ENCODE measurements around the gene B4GALT6.

B4GALT6 gene

DNA sequence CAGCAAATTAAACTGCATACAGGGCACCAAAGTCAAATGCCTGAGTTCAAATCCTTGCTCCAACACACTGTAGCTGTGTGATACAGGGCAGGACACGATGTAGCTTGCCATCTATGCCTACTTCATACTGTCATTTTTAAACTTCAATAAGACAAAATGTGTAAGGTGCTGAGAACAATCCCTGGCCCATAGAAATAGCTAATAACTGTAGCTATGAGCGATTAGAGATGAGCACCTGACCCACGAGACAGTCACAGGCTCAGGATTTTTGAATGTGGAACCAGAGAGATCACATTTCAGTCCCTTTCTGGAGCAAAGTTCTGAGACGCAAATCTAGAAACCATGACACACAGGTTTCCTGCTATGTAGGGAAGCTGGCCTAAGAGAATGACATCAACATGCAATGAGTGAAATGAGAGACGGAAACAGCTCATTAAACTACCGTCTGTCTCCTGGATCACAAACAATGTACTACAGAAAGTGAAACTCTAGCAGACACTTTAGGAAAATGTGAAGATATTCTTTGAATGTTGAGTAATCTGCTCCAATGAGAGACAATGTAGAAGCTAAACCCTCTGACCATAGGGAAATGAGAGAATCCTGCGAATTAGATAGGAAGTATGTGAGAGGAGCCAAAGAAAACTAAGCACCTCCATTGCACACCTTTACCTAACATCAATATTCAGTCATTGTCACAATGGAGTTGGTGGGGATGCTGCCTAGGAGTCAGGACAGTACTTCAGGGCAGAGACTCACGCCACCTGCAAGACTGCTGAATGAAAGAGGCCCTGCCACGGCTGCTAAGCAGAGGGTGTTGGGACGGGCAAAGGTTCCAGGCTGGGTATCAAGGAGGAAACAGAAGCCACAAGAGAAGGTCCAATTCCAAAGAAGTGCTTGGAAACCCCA, 25.5 kb downstream of the B4GALT6 start:
- DNase-seq (ENCODE audit: low spot score): no peak

DNA sequence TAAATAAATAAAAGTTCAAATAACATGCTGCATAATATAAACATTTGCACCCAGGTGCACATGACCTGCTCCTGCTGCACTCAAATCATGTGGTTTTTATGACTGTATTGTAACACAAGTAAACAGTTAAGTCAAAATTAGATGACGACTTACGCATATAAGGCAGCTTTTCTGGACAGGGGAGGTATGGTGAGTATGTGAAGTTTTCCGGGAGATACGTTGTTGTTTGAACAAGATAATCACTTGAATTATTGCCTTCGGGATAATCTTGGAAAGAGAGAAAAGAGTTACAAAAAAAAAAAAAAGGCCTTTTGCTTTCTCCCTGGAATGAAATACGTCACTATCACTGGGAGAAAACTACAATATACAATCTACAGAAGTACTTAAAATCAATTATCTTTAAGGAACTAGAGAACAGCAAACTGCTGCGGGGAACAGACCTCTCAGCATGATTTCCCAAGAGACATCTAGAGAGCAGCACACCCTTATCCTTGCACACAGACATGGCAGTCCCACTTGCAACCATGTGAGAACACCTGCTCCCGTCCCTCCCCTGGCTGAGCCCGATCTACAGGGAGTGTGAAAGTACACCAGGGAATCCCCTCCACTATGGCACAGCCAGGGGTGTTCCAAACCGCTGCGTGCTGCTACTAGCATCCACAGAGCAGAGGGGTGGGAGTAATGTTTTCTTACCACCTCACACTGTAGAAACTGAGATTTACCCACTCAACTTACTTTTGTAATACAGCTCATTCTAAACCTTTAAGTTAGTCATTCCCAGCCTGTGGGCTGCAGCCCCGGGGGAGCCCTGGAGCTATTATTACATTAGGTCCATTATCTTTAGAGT, 26.3 kb downstream of the B4GALT6 start:
- DNase-seq (ENCODE audit: low spot score): no peak

DNA sequence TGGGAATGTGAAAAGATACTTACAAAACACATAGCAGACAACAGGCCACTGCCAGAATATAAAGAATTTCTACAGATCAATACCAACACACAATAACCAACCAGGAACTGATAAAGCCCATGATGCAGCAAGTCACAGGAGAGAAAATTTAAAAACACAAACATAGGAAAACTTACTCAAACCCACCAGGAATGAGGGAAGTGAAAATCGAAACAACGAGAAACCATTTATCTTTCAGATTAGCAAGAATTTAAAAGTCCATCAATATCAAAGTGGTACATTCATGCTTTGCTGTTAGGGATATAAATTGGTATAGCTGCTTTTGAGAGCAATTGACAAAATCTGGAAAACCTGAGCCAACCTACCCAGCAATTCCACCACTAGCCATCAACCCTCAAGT, 27.6 kb downstream of the B4GALT6 start:
- no peak for DNase-seq (ENCODE audit: low spot score)

- DNase-seq (ENCODE audit: low spot score): no peak
Observed at GRCh38 chr18:31655354-31655753, 29.0 kb downstream of the B4GALT6 start.

DNA sequence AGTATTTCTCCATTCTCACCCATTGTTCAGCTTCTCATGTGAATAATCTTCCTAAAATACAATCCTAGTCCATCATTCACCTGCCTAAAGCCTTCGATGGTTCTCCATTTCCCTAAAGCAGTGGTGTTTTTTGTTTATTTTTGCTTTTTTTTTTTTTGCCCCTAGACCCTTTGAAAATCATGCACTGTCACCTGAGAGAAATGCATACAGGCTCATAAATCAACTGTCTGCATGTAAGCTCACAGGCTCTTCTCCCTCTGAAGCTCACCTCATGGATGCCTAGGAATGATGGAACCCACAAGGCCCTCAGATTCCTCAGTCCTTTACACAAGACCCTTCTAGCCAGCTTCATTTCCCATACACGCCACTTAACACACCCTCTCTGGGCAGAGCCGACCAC, 31.5 kb downstream of the B4GALT6 start:
- no peak for DNase-seq (ENCODE audit: low spot score)

DNA sequence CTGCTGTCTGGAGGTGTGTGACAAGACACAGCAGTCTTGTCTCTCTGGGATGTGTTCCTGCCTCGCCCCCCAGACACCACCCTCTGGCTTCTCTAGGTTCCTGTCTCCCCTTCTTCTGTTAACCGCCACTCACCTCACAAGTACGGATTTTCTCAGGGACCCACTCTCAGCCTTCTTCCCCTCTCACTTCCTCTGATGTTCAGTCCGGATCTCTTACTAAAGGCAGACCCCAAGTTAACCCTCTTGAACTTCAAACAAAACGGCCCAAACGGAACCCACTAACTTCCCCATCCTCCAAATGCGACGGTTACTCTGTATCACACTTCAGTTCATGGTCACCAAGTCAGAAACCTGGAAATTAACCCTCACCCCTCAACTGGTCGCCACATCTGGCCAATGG, 32.0 kb downstream of the B4GALT6 start:
- no peak for DNase-seq (ENCODE audit: low spot score)

GRCh38 chr18:31651369-31651768, 33.0 kb downstream of the B4GALT6 start:
- no peak for DNase-seq (ENCODE audit: low spot score)

- DNase-seq (ENCODE audit: low spot score): no peak
Observed at GRCh38 chr18:31649978-31650719, 34.2 kb downstream of the B4GALT6 start.

- no peak for DNase-seq (ENCODE audit: low spot score)
Observed at GRCh38 chr18:31649449-31649848, 34.9 kb downstream of the B4GALT6 start.

DNA sequence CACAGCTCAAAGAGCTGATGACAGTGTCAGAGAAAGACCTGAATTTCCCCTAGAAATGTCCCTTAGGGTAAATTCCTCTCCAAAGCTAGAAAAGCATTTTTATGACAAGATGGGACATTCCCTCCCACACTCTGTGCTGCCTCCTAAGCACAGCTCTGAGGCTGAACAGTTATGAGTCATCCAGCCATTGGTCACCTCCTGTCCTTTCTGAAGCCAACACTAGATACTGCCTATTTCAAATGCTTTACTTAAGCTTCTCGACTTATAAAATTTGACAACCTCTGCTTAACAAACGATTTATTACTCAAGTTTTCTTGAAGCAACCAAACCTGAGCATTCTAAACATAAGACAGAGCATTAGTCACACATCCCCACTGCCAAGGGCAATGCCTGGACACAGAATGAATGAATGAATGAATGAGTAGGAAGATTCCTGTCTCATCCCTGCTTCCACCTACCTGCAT, 35.4 kb downstream of the B4GALT6 start:
- no peak for DNase-seq (ENCODE audit: low spot score)

- no peak for DNase-seq (ENCODE audit: low spot score)
Observed at GRCh38 chr18:31648458-31648857, 35.9 kb downstream of the B4GALT6 start.

- DNase-seq (ENCODE audit: low spot score): no peak
Observed at GRCh38 chr18:31647127-31647753, 37.1 kb downstream of the B4GALT6 start.

DNA sequence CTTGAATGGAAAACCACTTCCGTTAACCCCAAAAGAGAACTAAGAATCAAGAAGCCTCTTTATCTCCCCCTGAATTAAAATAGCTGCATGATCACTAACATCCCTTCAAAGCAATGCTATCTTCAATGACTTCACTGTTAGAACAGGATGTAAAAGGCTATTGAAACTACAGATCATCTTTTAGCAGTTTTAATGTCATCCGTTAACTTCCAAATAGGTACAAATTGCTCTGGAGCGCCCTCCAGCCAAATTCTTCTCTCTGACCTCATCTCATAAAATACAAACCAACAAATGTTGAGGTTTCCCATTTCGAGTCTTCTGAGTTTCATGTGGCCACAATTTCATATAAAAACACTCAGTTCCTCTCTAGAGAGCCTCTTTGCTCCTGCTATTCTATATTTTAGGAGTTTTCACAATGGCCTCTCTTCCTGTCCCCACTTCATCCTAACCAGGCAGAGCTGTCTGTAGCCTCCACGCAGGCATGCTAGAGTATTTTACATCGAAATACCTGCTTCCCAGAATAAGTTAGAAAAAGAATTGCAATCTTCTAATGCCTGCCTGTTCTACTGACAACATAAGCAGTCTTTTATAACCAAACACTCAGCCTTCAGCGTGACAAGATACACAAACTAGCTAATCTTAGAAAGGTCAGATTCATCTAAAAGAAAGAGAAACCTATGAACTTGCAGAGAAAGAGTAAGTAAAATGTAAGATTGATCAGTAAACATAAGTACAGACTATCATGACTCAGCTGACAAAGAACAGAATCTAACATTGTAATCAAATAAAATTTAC, 37.9 kb downstream of the B4GALT6 start:
- no peak for DNase-seq (ENCODE audit: low spot score)

DNA sequence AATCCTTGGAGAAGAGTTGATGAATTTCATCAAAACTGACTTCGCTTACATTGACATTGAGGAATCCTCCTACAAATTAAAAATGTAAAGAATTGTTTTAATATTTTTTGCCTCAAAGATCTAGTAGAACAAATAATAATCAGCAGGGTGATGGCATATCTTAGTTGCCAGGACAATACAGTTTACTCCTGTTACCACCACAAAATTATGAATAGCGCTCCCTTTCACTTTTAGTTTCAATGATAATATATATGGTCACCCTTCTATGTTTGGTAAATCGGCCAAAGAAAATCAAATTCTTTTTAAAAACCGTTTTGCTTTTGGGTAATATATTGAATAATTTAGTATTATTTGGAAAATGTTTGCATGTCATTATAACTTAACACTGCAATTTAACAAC, 39.0 kb downstream of the B4GALT6 start:
- no peak for DNase-seq (ENCODE audit: low spot score)

- DNase-seq (ENCODE audit: low spot score): no peak
Observed at GRCh38 chr18:31643003-31643402, 41.4 kb downstream of the B4GALT6 start.

GRCh38 chr18:31637445-31637844, 46.9 kb downstream of the B4GALT6 start:
- no peak for DNase-seq (ENCODE audit: low spot score)

DNA sequence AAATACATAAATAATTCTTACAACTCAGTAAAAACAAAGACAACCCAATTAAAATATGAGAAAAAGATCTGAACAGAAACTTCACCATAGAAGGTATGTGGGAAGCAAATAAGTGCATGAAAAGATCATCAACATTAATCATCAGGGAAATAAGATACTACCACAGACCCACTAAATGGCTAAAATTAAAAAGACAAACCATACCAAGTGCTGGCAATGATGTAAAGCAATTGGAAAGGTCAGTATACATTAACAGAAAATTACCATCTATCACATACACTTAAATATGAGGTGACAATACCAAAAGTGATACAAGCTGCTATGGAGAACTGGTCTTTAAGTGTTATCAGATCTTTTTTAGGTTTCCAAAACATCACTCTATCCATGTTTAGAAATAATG, 48.0 kb downstream of the B4GALT6 start:
- no peak for DNase-seq (ENCODE audit: low spot score)

- DNase-seq (ENCODE audit: low spot score): no peak
Observed at GRCh38 chr18:31634331-31634713, 50.1 kb downstream of the B4GALT6 start.

DNA sequence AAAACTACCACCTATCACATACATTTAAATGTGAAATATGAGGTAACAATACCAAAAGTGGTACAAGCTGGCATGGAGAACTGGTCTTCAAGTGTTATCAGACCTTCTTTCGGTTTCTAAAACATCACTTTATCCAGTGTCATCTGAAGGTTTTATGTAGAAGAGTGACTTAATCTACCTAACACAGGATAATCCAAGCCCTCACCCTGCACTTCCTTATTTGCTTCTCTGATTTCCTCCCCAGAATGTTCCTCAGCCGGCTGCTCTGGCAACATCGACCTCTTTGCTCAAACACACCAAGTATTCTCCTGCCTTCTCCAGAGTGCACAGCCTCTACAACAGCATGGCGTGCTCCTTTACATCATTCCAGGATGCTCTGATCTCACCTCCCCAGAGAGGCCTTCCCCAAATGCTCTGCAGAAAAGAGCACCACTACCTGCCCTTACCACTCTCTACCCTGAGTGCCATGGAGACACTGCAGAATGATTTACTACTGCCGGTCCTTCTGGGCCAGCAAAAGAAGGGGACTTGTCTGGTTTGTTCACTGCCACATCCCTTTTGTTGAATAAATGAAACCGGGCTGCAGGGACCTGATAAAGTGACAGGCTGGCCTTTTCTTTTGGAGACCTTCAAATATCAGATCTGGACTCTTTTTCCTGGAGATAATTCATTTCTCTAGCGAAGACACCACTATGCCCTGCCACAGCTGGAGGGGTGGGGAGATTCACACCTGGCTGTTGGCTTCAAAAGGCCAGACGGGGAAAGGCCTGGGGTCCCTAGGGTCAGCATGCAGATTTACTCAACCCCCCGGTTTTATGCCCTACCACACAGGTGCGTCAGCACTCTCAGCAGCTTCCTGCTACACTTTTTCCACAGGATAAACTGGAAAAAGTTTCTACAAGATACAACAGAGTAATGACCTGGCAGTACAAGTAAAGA, 50.7 kb downstream of the B4GALT6 start:
- no peak for DNase-seq (ENCODE audit: low spot score)

- DNase-seq (ENCODE audit: low spot score): no peak
Observed at GRCh38 chr18:31632356-31632755, 52.0 kb downstream of the B4GALT6 start.

All from AG08396 (cell line).